SIG-M5 treated with dmso at 0.1 percent for 504 hours (cell line): ENCODE results near the gene GNRH2.
"Not testable (repeated sequence)": the region's sequence is repeated elsewhere in the genome, so short reads cannot be mapped to it uniquely, and the experiment has no call there.

ENCODE experiments used
- DNase-seq: peaks from one replicate; lab custom pipeline; 2025; ENCODE audit not compliant: unreplicated experiment; lab: John Stamatoyannopoulos, UW

The GNRH2 gene

GRCh38 chr20:3041854-3042409, 1.5 kb upstream of the GNRH2 start:
- no peak for DNase-seq

GRCh38 chr20:3042625-3043024, 797 bp upstream of the GNRH2 start:
- DNase-seq = no peak

GRCh38 chr20:3044336-3044965, 1.0 kb downstream of the GNRH2 start:
- no peak for DNase-seq

GRCh38 chr20:3045042-3045815, 1.8 kb downstream of the GNRH2 start:
- peak; percentile 77 for DNase-seq

- peak; percentile 77 for DNase-seq
These were observed 2.6 kb downstream of the GNRH2 start, which contains the start of gene MRPS26 for GRCh38 chr20:3045816-3046676. MRPS26 (plus strand) TSS chr20:3046052; CDS start chr20:3046069, 17 bp downstream.

GRCh38 chr20:3046677-3047462, 3.4 kb downstream of the GNRH2 start:
- DNase-seq = no peak

- no peak for DNase-seq
These were observed 4.3 kb downstream of the GNRH2 start for GRCh38 chr20:3047486-3048419.

- no peak for DNase-seq
These were observed 8.1 kb downstream of the GNRH2 start for GRCh38 chr20:3051385-3052019.

GRCh38 chr20:3059489-3059888, 16.1 kb downstream of the GNRH2 start:
- DNase-seq = no peak

GRCh38 chr20:3064119-3064518, 20.7 kb downstream of the GNRH2 start:
- DNase-seq = not testable (repeated sequence)

GRCh38 chr20:3067139-3068014, 24.0 kb downstream of the GNRH2 start:
- DNase-seq = no peak

GRCh38 chr20:3068075-3068474, 24.7 kb downstream of the GNRH2 start:
- no peak for DNase-seq

GRCh38 chr20:3068986-3069900, 25.8 kb downstream of the GNRH2 start:
- no peak for DNase-seq

GRCh38 chr20:3070725-3071124, 27.3 kb downstream of the GNRH2 start:
- no peak for DNase-seq

- no peak for DNase-seq
These were observed 27.8 kb downstream of the GNRH2 start for GRCh38 chr20:3071266-3071609.

GRCh38 chr20:3071610-3072529, 28.4 kb downstream of the GNRH2 start, which contains the start of gene OXT:
OXT (plus strand) TSS chr20:3071620; CDS start chr20:3071656, 36 bp downstream.
- DNase-seq = no peak
